SK-N-SH (cell line): Measurements from ENCODE around the gene OGA. TPM values are rescaled to one million over a fixed set of nuclear protein-coding genes. Genes with fewer than 3 reads are reported as not detected.

Experiments
- CTCF ChIA-PET: fragments of 300-600, 350-600 bp; formaldehyde crosslinking; extraction: SDS; loops from one replicate; lab custom pipeline; 2021; lab: Yijun Ruan, JAX
- POLR2A ChIA-PET: fragments of 350-600 bp; sonication (Branson Sonifier 250); formaldehyde crosslinking; extraction: SDS; loops from one replicate; lab custom pipeline; 2020; ENCODE audit warnings: antibody characterized with exemption, inconsistent platforms; lab: Yijun Ruan, JAX
- DNase-seq: peaks from one replicate; pipeline ENCODE4 v3.0.0; 2012
- H2AFZ ChIP-seq: fragments of 200-600 bp; sonication (generic); 2 replicates; pipeline ENCODE4 v1.8.1; 2016; ENCODE audit warnings: antibody characterized with exemption, mild to moderate bottlenecking, low read depth
- H3F3A ChIP-seq: fragments of 200-600 bp; sonication (generic); replicated peaks from 2 replicates; pipeline ENCODE3; 2016; ENCODE audit warnings: antibody characterized with exemption, mild to moderate bottlenecking; ENCODE audit not compliant: insufficient read depth
- H3K27ac ChIP-seq, 2 experiments: fragments of 200-500 bp in 1 of 2; fragments of 200-600 bp in 1 of 2; sonication (Bioruptor generic) in 1 of 2; sonication (generic), shearing (Covaris generic) in 1 of 2; 2 replicates each; pipeline versions ENCODE4 v1.5.1 to v1.6.1; 2014 to 2016; ENCODE audit warnings: low read depth in 2 of 2, inconsistent platforms in 1 of 2, low read length in 1 of 2, mild to moderate bottlenecking in 1 of 2, mixed read lengths in 1 of 2
- H3K27me3 ChIP-seq: fragments of 200-600 bp; sonication (generic), shearing (Covaris generic); 2 replicates; pipeline ENCODE4 v1.6.1; 2016; ENCODE audit warnings: mixed run types; ENCODE audit not compliant: insufficient read depth
- H3K36me3 ChIP-seq, 2 experiments: fragments of 200-500 bp in 1 of 2; fragments of 200-600 bp in 1 of 2; sonication (Bioruptor generic) in 1 of 2; sonication (generic) in 1 of 2; replicated peaks in 1 of 2; 2 replicates each; pipeline versions ENCODE3 to v1.5.1; 2014 to 2016; ENCODE audit warnings: low read length in 1 of 2, mild to moderate bottlenecking in 1 of 2; ENCODE audit not compliant: insufficient read depth in 2 of 2, control insufficient read depth in 1 of 2
- H3K4me1 ChIP-seq, 2 experiments: fragments of 200-500 bp in 1 of 2; fragments of 200-600 bp in 1 of 2; sonication (Bioruptor generic) in 1 of 2; sonication (generic), shearing (Covaris generic) in 1 of 2; 2 replicates each; pipeline versions ENCODE4 v1.5.1 to v1.6.1; 2014 to 2016; ENCODE audit warnings: low read depth in 1 of 2, low read length in 1 of 2, mixed run types in 1 of 2; ENCODE audit not compliant: insufficient read depth in 2 of 2, control insufficient read depth in 1 of 2
- H3K4me2 ChIP-seq: fragments of 200-600 bp; sonication (generic), shearing (Covaris generic); 2 replicates; pipeline ENCODE4 v1.6.1; 2017; ENCODE audit warnings: mixed run types
- H3K4me3 ChIP-seq, 2 experiments: fragments of 200-500 bp in 1 of 2; fragments of 200-600 bp in 1 of 2; sonication (Bioruptor generic) in 1 of 2; sonication (generic), shearing (Covaris generic) in 1 of 2; 2 replicates each; pipeline versions ENCODE4 v1.5.1 to v1.8.1; 2014 to 2016; ENCODE audit warnings: low read depth in 2 of 2, inconsistent platforms in 1 of 2, low read length in 1 of 2, mild to moderate bottlenecking in 1 of 2, mixed read lengths in 1 of 2, moderate library complexity in 1 of 2
- H3K79me2 ChIP-seq: fragments of 200-600 bp; sonication (generic); 2 replicates; pipeline ENCODE4 v1.8.1; 2017; ENCODE audit warnings: mild to moderate bottlenecking; ENCODE audit not compliant: insufficient read depth
- H3K9ac ChIP-seq: fragments of 200-600 bp; sonication (generic); 2 replicates; pipeline ENCODE4 v1.6.1; 2017; ENCODE audit warnings: mixed run types
- H3K9me2 ChIP-seq: fragments of 200-600 bp; sonication (generic); 2 replicates; pipeline ENCODE4 v1.6.1; 2017; ENCODE audit warnings: mixed run types
- H3K9me3 ChIP-seq: fragments of 200-600 bp; sonication (generic); 2 replicates; pipeline ENCODE4 v1.6.1; 2017; ENCODE audit warnings: mixed run types, mild to moderate bottlenecking, moderate library complexity
- H4K20me1 ChIP-seq: fragments of 200-600 bp; sonication (generic); 2 replicates; pipeline ENCODE4 v1.6.1; 2017; ENCODE audit warnings: mild to moderate bottlenecking, mixed run types; ENCODE audit not compliant: insufficient read depth
- ELF1 ChIP-seq: IDR thresholded peaks from 2 replicates; pipeline ENCODE4 v1.4.0; 2012
- EZH2phosphoT487 ChIP-seq: fragments of 200-600 bp; sonication (generic); IDR thresholded peaks from 2 replicates; pipeline ENCODE4 v1.6.1; 2017; ENCODE audit warnings: low read depth, mixed run types, mild to moderate bottlenecking, antibody characterized with exemption, moderate library complexity, borderline replicate concordance
- FOSL2 ChIP-seq: IDR thresholded peaks from 2 replicates; pipeline ENCODE4 v1.4.0; 2012; ENCODE audit warnings: low read depth, mild to moderate bottlenecking, moderate library complexity, borderline replicate concordance
- MEF2A ChIP-seq: IDR thresholded peaks from 2 replicates; pipeline ENCODE4 v1.4.0; 2012; ENCODE audit warnings: low read depth, borderline replicate concordance
- MXI1 ChIP-seq: IDR thresholded peaks from 2 replicates; pipeline ENCODE4 v1.6.1; 2012; ENCODE audit warnings: mild to moderate bottlenecking, low read depth, low read length, improper control_type of control experiment
- POLR2AphosphoS5 ChIP-seq: IDR thresholded peaks from 2 replicates; pipeline ENCODE4 v1.6.1; 2012; ENCODE audit warnings: low read depth, low read length
- RFX5 ChIP-seq: IDR thresholded peaks from 2 replicates; pipeline ENCODE4 v1.6.1; 2012; ENCODE audit warnings: mild to moderate bottlenecking, improper control_type of control experiment, low read length
- RXRA ChIP-seq: IDR thresholded peaks from 2 replicates; pipeline ENCODE4 v1.4.0; 2012; ENCODE audit warnings: low read depth, mild to moderate bottlenecking, borderline replicate concordance
- TCF12 ChIP-seq: IDR thresholded peaks from 2 replicates; pipeline ENCODE4 v1.4.0; 2012
- YY1 ChIP-seq: IDR thresholded peaks from 2 replicates; pipeline ENCODE4 v1.4.0; 2012; ENCODE audit warnings: low read depth, mild to moderate bottlenecking
- whole genome bisulfite sequencing: methylation state at CpG from one replicate; pipeline ENCODE4 v1.1.6; 2017; ENCODE audit warnings: low lambda C conversion rate; 5-methylcytosine and 5-hydroxymethylcytosine counted together
- polyA plus RNA-seq, 3 experiments: library from polyadenylated mRNA; depleted of rRNA; stranded (reverse); fragments of >200 nt; gene quantifications; 2 replicates each; pipeline ENCODE4 v1.2.3, GENCODE V29; 2012
- TF ChIP-seq, protein P1 (sequence below): fragments of 150-350 bp; IDR thresholded peaks from 2 replicates; pipeline ENCODE4 v1.6.1; 2016; ENCODE audit warnings: mild to moderate bottlenecking, low read depth, low read length
- TF ChIP-seq, protein P2 (sequence below): IDR thresholded peaks from 2 replicates; pipeline ENCODE4; 2012
- TF ChIP-seq, protein P3 (sequence below): IDR thresholded peaks from 2 replicates; pipeline ENCODE4 v1.4.0; 2012; ENCODE audit warnings: low read depth
- TF ChIP-seq, protein P4 (sequence below): IDR thresholded peaks from 2 replicates; pipeline ENCODE4 v1.4.0; 2012; ENCODE audit warnings: low read depth, borderline replicate concordance

The OGA gene
- polyA plus RNA-seq, 1 of the 3 experiments (the other 2 are of a cell fraction), result 24.8 TPM

DNA sequence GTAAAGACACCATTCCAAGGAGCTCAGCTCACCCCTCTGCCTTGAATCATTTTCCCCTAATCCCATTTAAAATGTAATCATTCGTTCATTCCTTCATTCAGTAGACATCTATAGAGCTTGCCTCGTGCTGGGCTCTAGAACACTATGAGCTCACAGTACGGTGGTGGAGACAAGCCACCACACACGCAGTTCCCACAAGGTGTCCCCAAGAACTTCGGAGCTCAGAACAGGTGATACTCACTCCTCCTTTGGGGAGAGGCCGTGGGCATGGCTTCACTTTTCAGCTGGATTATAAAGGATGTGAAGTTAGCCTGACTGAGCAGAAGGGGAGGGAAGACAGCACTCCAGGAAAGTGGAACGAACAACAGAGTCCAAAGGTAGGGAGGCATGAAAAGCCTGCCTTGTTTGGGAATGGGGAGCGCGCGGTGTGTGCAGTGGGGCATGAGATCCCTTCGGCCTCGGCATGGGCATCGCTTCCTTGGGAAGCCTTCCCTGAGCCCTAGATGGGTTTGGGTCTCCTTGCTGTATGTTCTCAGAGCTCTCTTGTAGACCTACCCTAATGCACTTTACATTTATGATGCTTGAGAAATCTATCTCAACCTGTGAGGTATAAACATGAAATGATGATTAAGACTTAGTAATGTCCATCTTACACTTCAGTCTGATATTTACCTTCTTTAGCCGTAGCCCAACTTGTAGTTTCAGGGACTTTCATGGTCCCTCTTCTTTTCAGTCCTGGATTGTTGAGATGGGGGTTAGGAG lies 809 bp upstream of the OGA start:
- Histone ChIP-seq H3K79me2 (peaks cover 42% of the 10 kb centered on the region), H3K4me2 (peak overlapping the region; percentile 85), H3K27ac (peak overlapping the region; percentile 61 to 77), H2AFZ (peak overlapping the region; percentile 70), H3K36me3 (peaks cover 0 to 8% of the 10 kb centered on the region in 2 experiments), H3K9ac (peak overlapping the region; percentile 57), H3K9me3 (no peaks in the 10 kb centered on the region), H3K9me2 (no peaks in the 10 kb centered on the region), H3K27me3 (no peaks in the 10 kb centered on the region), H3K4me1 (peaks cover 6 to 15% of the 10 kb centered on the region in 2 experiments; a peak in 2 of 4 replicates), H4K20me1 (peaks cover 39% of the 10 kb centered on the region), H3K4me3 (peak overlapping the region; percentile 48 to 58), H3F3A (peaks cover 4% of the 10 kb centered on the region)
- TF ChIP-seq POLR2AphosphoS5, result no peak
- no peak for TF ChIP-seq ELF1
- TF ChIP-seq EZH2phosphoT487, result no peak
- no peak for TF ChIP-seq RXRA
- TF ChIP-seq, protein P1, sequence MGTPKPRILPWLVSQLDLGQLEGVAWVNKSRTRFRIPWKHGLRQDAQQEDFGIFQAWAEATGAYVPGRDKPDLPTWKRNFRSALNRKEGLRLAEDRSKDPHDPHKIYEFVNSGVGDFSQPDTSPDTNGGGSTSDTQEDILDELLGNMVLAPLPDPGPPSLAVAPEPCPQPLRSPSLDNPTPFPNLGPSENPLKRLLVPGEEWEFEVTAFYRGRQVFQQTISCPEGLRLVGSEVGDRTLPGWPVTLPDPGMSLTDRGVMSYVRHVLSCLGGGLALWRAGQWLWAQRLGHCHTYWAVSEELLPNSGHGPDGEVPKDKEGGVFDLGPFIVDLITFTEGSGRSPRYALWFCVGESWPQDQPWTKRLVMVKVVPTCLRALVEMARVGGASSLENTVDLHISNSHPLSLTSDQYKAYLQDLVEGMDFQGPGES, result no peak
- no peak for TF ChIP-seq TCF12
- TF ChIP-seq, protein P2, sequence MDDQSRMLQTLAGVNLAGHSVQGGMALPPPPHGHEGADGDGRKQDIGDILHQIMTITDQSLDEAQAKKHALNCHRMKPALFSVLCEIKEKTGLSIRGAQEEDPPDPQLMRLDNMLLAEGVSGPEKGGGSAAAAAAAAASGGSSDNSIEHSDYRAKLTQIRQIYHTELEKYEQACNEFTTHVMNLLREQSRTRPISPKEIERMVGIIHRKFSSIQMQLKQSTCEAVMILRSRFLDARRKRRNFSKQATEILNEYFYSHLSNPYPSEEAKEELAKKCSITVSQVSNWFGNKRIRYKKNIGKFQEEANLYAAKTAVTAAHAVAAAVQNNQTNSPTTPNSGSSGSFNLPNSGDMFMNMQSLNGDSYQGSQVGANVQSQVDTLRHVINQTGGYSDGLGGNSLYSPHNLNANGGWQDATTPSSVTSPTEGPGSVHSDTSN, result no peak
- TF ChIP-seq MEF2A, result no peak
- no peak for TF ChIP-seq FOSL2
- TF ChIP-seq MXI1, result peak; percentile 43; the same call in 1 of the 2 replicates
- no peak for TF ChIP-seq RFX5
- TF ChIP-seq, protein P3, sequence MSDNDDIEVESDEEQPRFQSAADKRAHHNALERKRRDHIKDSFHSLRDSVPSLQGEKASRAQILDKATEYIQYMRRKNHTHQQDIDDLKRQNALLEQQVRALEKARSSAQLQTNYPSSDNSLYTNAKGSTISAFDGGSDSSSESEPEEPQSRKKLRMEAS, result 0 out of 2 replicates have a peak, but pooled peaks have one; percentile 6
- TF ChIP-seq, protein P4, sequence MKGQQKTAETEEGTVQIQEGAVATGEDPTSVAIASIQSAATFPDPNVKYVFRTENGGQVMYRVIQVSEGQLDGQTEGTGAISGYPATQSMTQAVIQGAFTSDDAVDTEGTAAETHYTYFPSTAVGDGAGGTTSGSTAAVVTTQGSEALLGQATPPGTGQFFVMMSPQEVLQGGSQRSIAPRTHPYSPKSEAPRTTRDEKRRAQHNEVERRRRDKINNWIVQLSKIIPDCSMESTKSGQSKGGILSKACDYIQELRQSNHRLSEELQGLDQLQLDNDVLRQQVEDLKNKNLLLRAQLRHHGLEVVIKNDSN, result no peak
- no peak for TF ChIP-seq YY1
- ChIA-PET POLR2A (interaction anchor here (0.7 to 1.6 kb wide), 9 partner anchors 8 to 1459 kb away, joined by 3 to 10 read pairs (median 4); no protein-coding TSS in a partner anchor), CTCF (interaction anchor here (0.8 to 3.5 kb wide), 10 partner anchors 16 to 605 kb away, joined by 3 to 14 read pairs (median 4); partner anchors contain the start of gene KCNIP2)
- 29% methylated on average over 14 of the region's 14 CpGs for WGBS
- DNase-seq, result no peak
